ENCODE results near the gene ASH1L. TPM values are rescaled to one million over a fixed set of nuclear protein-coding genes. Genes with fewer than 3 reads are reported as not detected.

ASH1L gene
- total RNA-seq, 1 donor: 59.8 TPM

GRCh38 chr1:155485222-155485621 lies 77.4 kb downstream of the ASH1L start:
- H3K27me3 ChIP-seq (ENCODE audit: insufficient read depth, low read length): no peaks in the 10 kb centered on the region
- peaks cover 21% of the 10 kb centered on the region for H3K4me1 ChIP-seq (ENCODE audit: insufficient read depth, low read length)
- H3K4me3 ChIP-seq (ENCODE audit: low read length): no peak overlapping the region
- H3K9me3 ChIP-seq (ENCODE audit: low read depth, low read length): no peaks in the 10 kb centered on the region

- Histone ChIP-seq H3K9me3 (ENCODE audit: low read depth, low read length) (no peaks in the 10 kb centered on the region), H3K27me3 (ENCODE audit: insufficient read depth, low read length) (no peaks in the 10 kb centered on the region), H3K4me1 (ENCODE audit: insufficient read depth, low read length) (peaks cover 15% of the 10 kb centered on the region), H3K4me3 (ENCODE audit: low read length) (no peak overlapping the region)
Measured at GRCh38 chr1:155481741-155482241, 80.8 kb downstream of the ASH1L start.

GRCh38 chr1:155479205-155479604 lies 83.4 kb downstream of the ASH1L start:
- H3K4me3 ChIP-seq (ENCODE audit: low read length): no peak overlapping the region
- H3K4me1 ChIP-seq (ENCODE audit: insufficient read depth, low read length): no peaks in the 10 kb centered on the region
- H3K9me3 ChIP-seq (ENCODE audit: low read depth, low read length): no peaks in the 10 kb centered on the region
- H3K27me3 ChIP-seq (ENCODE audit: insufficient read depth, low read length): no peaks in the 10 kb centered on the region

- Histone ChIP-seq H3K9me3 (ENCODE audit: low read depth, low read length) (no peaks in the 10 kb centered on the region), H3K4me3 (ENCODE audit: low read length) (no peak overlapping the region)
Measured at GRCh38 chr1:155478270-155478852, 84.2 kb downstream of the ASH1L start.

GRCh38 chr1:155474146-155474545 lies 88.5 kb downstream of the ASH1L start:
- Histone ChIP-seq H3K4me3 (ENCODE audit: low read length) (no peak overlapping the region), H3K4me1 (ENCODE audit: insufficient read depth, low read length) (no peaks in the 10 kb centered on the region), H3K9me3 (ENCODE audit: low read depth, low read length) (peaks cover 13% of the 10 kb centered on the region), H3K27me3 (ENCODE audit: insufficient read depth, low read length) (no peaks in the 10 kb centered on the region)

More at GRCh38 chr1:155478270-155478852, 84.2 kb downstream of the ASH1L start:
- no peaks in the 10 kb centered on the region for H3K4me1 ChIP-seq (ENCODE audit: insufficient read depth, low read length)
- H3K27me3 ChIP-seq (ENCODE audit: insufficient read depth, low read length): no peaks in the 10 kb centered on the region

GRCh38 chr1:155473151-155473821 lies 89.3 kb downstream of the ASH1L start:
- Histone ChIP-seq H3K4me1 (ENCODE audit: insufficient read depth, low read length) (no peaks in the 10 kb centered on the region), H3K27me3 (ENCODE audit: insufficient read depth, low read length) (no peaks in the 10 kb centered on the region)

GRCh38 chr1:155472491-155473083 lies 90.0 kb downstream of the ASH1L start:
- no peaks in the 10 kb centered on the region for H3K27me3 ChIP-seq (ENCODE audit: insufficient read depth, low read length)
- H3K4me3 ChIP-seq (ENCODE audit: low read length): no peak overlapping the region
- peaks cover 13% of the 10 kb centered on the region for H3K9me3 ChIP-seq (ENCODE audit: low read depth, low read length)
- no peaks in the 10 kb centered on the region for H3K4me1 ChIP-seq (ENCODE audit: insufficient read depth, low read length)

More at GRCh38 chr1:155473151-155473821, 89.3 kb downstream of the ASH1L start:
- no peak overlapping the region for H3K4me3 ChIP-seq (ENCODE audit: low read length)
- H3K9me3 ChIP-seq (ENCODE audit: low read depth, low read length): peaks cover 13% of the 10 kb centered on the region

GRCh38 chr1:155471891-155472290 lies 90.7 kb downstream of the ASH1L start:
- Histone ChIP-seq H3K4me1 (ENCODE audit: insufficient read depth, low read length) (no peaks in the 10 kb centered on the region), H3K27me3 (ENCODE audit: insufficient read depth, low read length) (no peaks in the 10 kb centered on the region), H3K4me3 (ENCODE audit: low read length) (no peak overlapping the region), H3K9me3 (ENCODE audit: low read depth, low read length) (peaks cover 13% of the 10 kb centered on the region)

GRCh38 chr1:155471026-155471425 lies 91.6 kb downstream of the ASH1L start:
- no peaks in the 10 kb centered on the region for H3K4me1 ChIP-seq (ENCODE audit: insufficient read depth, low read length)
- no peaks in the 10 kb centered on the region for H3K27me3 ChIP-seq (ENCODE audit: insufficient read depth, low read length)

GRCh38 chr1:155466996-155467395 lies 95.6 kb downstream of the ASH1L start:
- H3K4me3 ChIP-seq (ENCODE audit: low read length): no peak overlapping the region
- no peaks in the 10 kb centered on the region for H3K27me3 ChIP-seq (ENCODE audit: insufficient read depth, low read length)
- peaks cover 11% of the 10 kb centered on the region for H3K9me3 ChIP-seq (ENCODE audit: low read depth, low read length)
- H3K4me1 ChIP-seq (ENCODE audit: insufficient read depth, low read length): no peaks in the 10 kb centered on the region

More at GRCh38 chr1:155471026-155471425, 91.6 kb downstream of the ASH1L start:
- Histone ChIP-seq H3K9me3 (ENCODE audit: low read depth, low read length) (peaks cover 13% of the 10 kb centered on the region), H3K4me3 (ENCODE audit: low read length) (no peak overlapping the region)

GRCh38 chr1:155466617-155466972 lies 96.0 kb downstream of the ASH1L start:
- Histone ChIP-seq H3K4me3 (ENCODE audit: low read length) (no peak overlapping the region), H3K4me1 (ENCODE audit: insufficient read depth, low read length) (no peaks in the 10 kb centered on the region), H3K27me3 (ENCODE audit: insufficient read depth, low read length) (no peaks in the 10 kb centered on the region), H3K9me3 (ENCODE audit: low read depth, low read length) (peaks cover 7% of the 10 kb centered on the region)

GRCh38 chr1:155463865-155464650 lies 98.5 kb downstream of the ASH1L start:
- no peaks in the 10 kb centered on the region for H3K9me3 ChIP-seq (ENCODE audit: low read depth, low read length)
- H3K4me3 ChIP-seq (ENCODE audit: low read length): no peak overlapping the region
- no peaks in the 10 kb centered on the region for H3K4me1 ChIP-seq (ENCODE audit: insufficient read depth, low read length)
- no peaks in the 10 kb centered on the region for H3K27me3 ChIP-seq (ENCODE audit: insufficient read depth, low read length)

- no peaks in the 10 kb centered on the region for H3K27me3 ChIP-seq (ENCODE audit: insufficient read depth, low read length)
- no peak overlapping the region for H3K4me3 ChIP-seq (ENCODE audit: low read length)
- no peaks in the 10 kb centered on the region for H3K9me3 ChIP-seq (ENCODE audit: low read depth, low read length)
- H3K4me1 ChIP-seq (ENCODE audit: insufficient read depth, low read length): no peaks in the 10 kb centered on the region
Measured at GRCh38 chr1:155458111-155458510, 104.5 kb downstream of the ASH1L start.

- Histone ChIP-seq H3K27me3 (ENCODE audit: insufficient read depth, low read length) (no peaks in the 10 kb centered on the region), H3K4me3 (ENCODE audit: low read length) (no peak overlapping the region), H3K4me1 (ENCODE audit: insufficient read depth, low read length) (no peaks in the 10 kb centered on the region), H3K9me3 (ENCODE audit: low read depth, low read length) (no peaks in the 10 kb centered on the region)
Measured at GRCh38 chr1:155457266-155457665, 105.3 kb downstream of the ASH1L start.
